Measurements from ENCODE around the gene DAPK2.
"Not testable (repeated sequence)": the region's sequence is repeated elsewhere in the genome, so short reads cannot be mapped to it uniquely, and the experiment has no call there.

DAPK2 gene

GRCh38 chr15:63901912-63902670, 144.2 kb downstream of the DAPK2 start:
- no peak for DNase-seq (ENCODE audit: low spot score)
- in situ Hi-C loops (cut with MboI; ENCODE audit: low pct_unique_long_range_greater_than_20kb, low sequenced_read_pairs, unreplicated experiment) = loop anchor here (25.0 kb wide), 1 partner anchor 110 kb away; no protein-coding TSS in a partner anchor
- TF ChIP-seq CTCF (IDR thresholded peaks at IDR 0.05; ENCODE audit: extremely low read depth, insufficient read depth, missing control alignments) = no peak

- DNase-seq (ENCODE audit: low spot score) = no peak
- TF ChIP-seq CTCF (IDR thresholded peaks at IDR 0.05; ENCODE audit: extremely low read depth, insufficient read depth, missing control alignments) = no peak
- in situ Hi-C loops (cut with MboI; ENCODE audit: low pct_unique_long_range_greater_than_20kb, low sequenced_read_pairs, unreplicated experiment) = loop anchor here (25.0 kb wide), 1 partner anchor 112 kb away; no protein-coding TSS in a partner anchor
Observed at GRCh38 chr15:63900306-63900705, 146.0 kb downstream of the DAPK2 start.

GRCh38 chr15:63899606-63900005, 146.7 kb downstream of the DAPK2 start:
- in situ Hi-C loops (cut with MboI; ENCODE audit: low pct_unique_long_range_greater_than_20kb, low sequenced_read_pairs, unreplicated experiment) = loop anchor here (10.0 to 25.0 kb wide), 3 partner anchors 113 to 412 kb away; no protein-coding TSS in a partner anchor
- DNase-seq (ENCODE audit: low spot score) = not testable (repeated sequence)

GRCh38 chr15:63899193-63899592, 147.1 kb downstream of the DAPK2 start:
- TF ChIP-seq CTCF (IDR thresholded peaks at IDR 0.05; ENCODE audit: extremely low read depth, insufficient read depth, missing control alignments) = no peak
- no peak for DNase-seq (ENCODE audit: low spot score)
- in situ Hi-C loops (cut with MboI; ENCODE audit: low pct_unique_long_range_greater_than_20kb, low sequenced_read_pairs, unreplicated experiment) = loop anchor here (10.0 to 25.0 kb wide), 2 partner anchors 154 to 412 kb away; no protein-coding TSS in a partner anchor

GRCh38 chr15:63896336-63897115, 149.8 kb downstream of the DAPK2 start:
- DNase-seq (ENCODE audit: low spot score) = peak; percentile 82

GRCh38 chr15:63895787-63896218, 150.5 kb downstream of the DAPK2 start:
- DNase-seq (ENCODE audit: low spot score) = no peak
- no peak for TF ChIP-seq CTCF (IDR thresholded peaks at IDR 0.05; ENCODE audit: extremely low read depth, insufficient read depth, missing control alignments)
- in situ Hi-C loops (cut with MboI; ENCODE audit: low pct_unique_long_range_greater_than_20kb, low sequenced_read_pairs, unreplicated experiment) = loop anchor here (10.0 to 25.0 kb wide), 2 partner anchors 151 to 409 kb away; no protein-coding TSS in a partner anchor

More at GRCh38 chr15:63896336-63897115, 149.8 kb downstream of the DAPK2 start:
- TF ChIP-seq CTCF (IDR thresholded peaks at IDR 0.05; ENCODE audit: extremely low read depth, insufficient read depth, missing control alignments) = no peak
- in situ Hi-C loops (cut with MboI; ENCODE audit: low pct_unique_long_range_greater_than_20kb, low sequenced_read_pairs, unreplicated experiment) = loop anchor here (10.0 to 25.0 kb wide), 2 partner anchors 152 to 409 kb away; no protein-coding TSS in a partner anchor

Data from GM13977 (cell line).